K562 (cell line): ENCODE results near the gene TMC5. TPM values are rescaled to one million over a fixed set of nuclear protein-coding genes. Genes with fewer than 3 reads are reported as not detected.

ENCODE experiments used
- ARID3A ChIP-seq: IDR thresholded peaks from 2 replicates; pipeline ENCODE4 v1.6.1; 2012; ENCODE audit warnings: low read depth, low read length, improper control_type of control experiment, borderline replicate concordance
- ATF3 ChIP-seq, 2 experiments: fragments of 450-650 bp in 1 of 2; sonication (generic) in 1 of 2; formaldehyde crosslinking in 1 of 2; IDR thresholded peaks in 1 of 2; conservative IDR thresholded peaks in 1 of 2; 2 replicates each; pipeline versions ENCODE4 v1.6.1 to v1.8.1; 2016 to 2023; ENCODE audit warnings: mild to moderate bottlenecking in 2 of 2, moderate library complexity in 2 of 2, inconsistent platforms in 1 of 2, missing genetic modification reagents in 1 of 2
- C11orf30 ChIP-seq: fragments of 450-650 bp; IDR thresholded peaks from 2 replicates; pipeline ENCODE4 v1.6.1; 2016; ENCODE audit warnings: low read depth, mild to moderate bottlenecking
- CREB3 ChIP-seq: fragments of 450-650 bp; conservative IDR thresholded peaks from 2 replicates; pipeline ENCODE4 v1.6.1; 2016; ENCODE audit warnings: missing genetic modification characterization, low read depth, mild to moderate bottlenecking, missing compliant biosample characterization, moderate library complexity
- ELF1 ChIP-seq: fragments of 200-800 bp; sonication (Bioruptor generic); IDR thresholded peaks from 2 replicates; pipeline ENCODE4 v1.6.1; 2016; ENCODE audit warnings: missing genetic modification characterization, missing compliant biosample characterization
- GATAD2B ChIP-seq: fragments of 450-650 bp; IDR thresholded peaks from 2 replicates; pipeline ENCODE4 v1.6.1; 2017; ENCODE audit warnings: mild to moderate bottlenecking, borderline replicate concordance
- JUN ChIP-seq, 2 experiments: sonication (generic) in 1 of 2; formaldehyde crosslinking in 1 of 2; IDR thresholded peaks; 2 replicates each; pipeline versions ENCODE4 v1.6.1 to v1.8.0; 2012 to 2022; ENCODE audit warnings: borderline replicate concordance in 2 of 2, mild to moderate bottlenecking in 2 of 2, improper control_type of control experiment in 1 of 2, low read depth in 1 of 2, low read length in 1 of 2, missing genetic modification reagents in 1 of 2
- MNT ChIP-seq, 2 experiments: fragments of 450-650 bp; conservative IDR thresholded peaks; 2 replicates each; pipeline ENCODE4 v1.6.1; 2017; ENCODE audit warnings: mild to moderate bottlenecking in 2 of 2, moderate library complexity in 2 of 2
- MTA1 ChIP-seq: fragments of 450-650 bp; IDR thresholded peaks from 2 replicates; pipeline ENCODE4 v1.6.1; 2017; ENCODE audit warnings: borderline replicate concordance
- NFE2 ChIP-seq: IDR thresholded peaks from 2 replicates; pipeline ENCODE4 v1.6.1; 2014; ENCODE audit warnings: antibody characterized with exemption, low read depth
- RERE ChIP-seq: sonication (generic); formaldehyde crosslinking; IDR thresholded peaks from 2 replicates; pipeline ENCODE4 v1.8.0; 2023; ENCODE audit warnings: missing genetic modification reagents, mild to moderate bottlenecking, borderline replicate concordance
- SMARCE1 ChIP-seq: fragments of 450-650 bp; IDR thresholded peaks from 2 replicates; pipeline ENCODE4 v1.7.1; 2016; ENCODE audit warnings: mild to moderate bottlenecking
- ZNF134 ChIP-seq: fragments of 250-450 bp; sonication (Bioruptor Pico); conservative IDR thresholded peaks from 2 replicates; pipeline ENCODE4 v1.4.0; 2020
- polyA plus RNA-seq, 8 experiments: library from polyadenylated mRNA; depleted of rRNA in 4 of 8; stranded (reverse) in 5 of 8; unstranded in 3 of 8; fragments of >200 nt; fragmentation: Nextera tagmentation in 2 of 8; fragmentation: Illumina TruSeq in 1 of 8; extraction: Ambion mirVana in 2 of 8; extraction: Trizol in 1 of 8; gene quantifications; 2 replicates each; pipeline versions ENCODE4 v1.2.1 to v1.2.3, GENCODE V29; 2011 to 2014; ENCODE audit warnings: inconsistent platforms in 1 of 8, missing spikeins in 1 of 8
- total RNA-seq, 7 experiments: library from RNA; depleted of rRNA in 6 of 7; stranded (reverse); fragments of >200 nt in 6 of 7; fragmentation: Illumina TruSeq in 2 of 7; extraction: Trizol in 2 of 7; gene quantifications; 2 replicates each; pipeline versions ENCODE4 v1.2.1 to v1.2.3, GENCODE V29; 2011 to 2021; ENCODE audit warnings: low replicate concordance in 1 of 7

TMC5 gene
- total and polyA plus RNA-seq, 9 of the 15 experiments (the other 6 are each of a cell fraction or from before 2014, with no cell fraction given), result 0.83 to 2.6 (median 1.6) TPM

- TF ChIP-seq ARID3A (peak; percentile 66; the same call in 1 of the 2 replicates), ATF3 (IDR thresholded peaks at IDR 0.05) (peak; percentile 59; the same call in 1 of the 2 replicates), ATF3 (CRISPR knock-in tag; conservative IDR thresholded peaks at IDR 0.05) (no peak), ZNF134 (peak; percentile 61; the same call in 1 of the 2 replicates), NFE2 (peak; percentile 61; the same call in 1 of the 2 replicates), CREB3 (tag) (no peak), ELF1 (tag) (no peak), SMARCE1 (peak; percentile 80), JUN (IDR thresholded peaks at IDR 0.05; ENCODE audit: borderline replicate concordance, low read depth, low read length) (0 out of 2 replicates have a peak, but pooled peaks have one; percentile 35), JUN (CRISPR knock-in tag; IDR thresholded peaks at IDR 0.05; ENCODE audit: borderline replicate concordance) (no peak), MNT (conservative IDR thresholded peaks at IDR 0.05) (0 out of 4 replicates have a peak, but pooled peaks of 1 of the 2 experiments have one; percentile 26), MTA1 (peak; percentile 31; the same call in 1 of the 2 replicates), RERE (CRISPR knock-in tag) (no peak), C11orf30 (peak; percentile 44; the same call in 1 of the 2 replicates), GATAD2B (0 out of 2 replicates have a peak, but pooled peaks have one; percentile 30)
Observed at GRCh38 chr16:19393226-19394111, 24.2 kb upstream of the TMC5 start (continued).
